Left renal cortex interstitium (tissue), 4 donors: Measurements from ENCODE around the gene BUB1. TPM values are rescaled to one million over a fixed set of nuclear protein-coding genes. Genes with fewer than 3 reads are reported as not detected.
"Not testable (repeated sequence)": the region's sequence is repeated elsewhere in the genome, so short reads cannot be mapped to it uniquely, and the experiment has no call there.

Source experiments
- DNase-seq, 4 donors: peaks; one replicate each; pipeline ENCODE4 v3.0.0-alpha.2; 2013; ENCODE audit warnings: low read depth in 4 of 4, low spot score in 2 of 4, missing footprints in 1 of 4
- polyA plus RNA-seq, 4 donors: library from polyadenylated mRNA; unstranded; fragments of 120-200 nt; gene quantifications; one replicate each; pipeline ENCODE4 v1.2.1, GENCODE V29; 2013; ENCODE audit not compliant: insufficient read length in 4 of 4

The BUB1 gene
- polyA plus RNA-seq, 4 donors: 18.4 to 26.6 (median 22.0) TPM

GRCh38 chr2:110660558-110660957, 17.3 kb downstream of the BUB1 start:
- no peak for DNase-seq

GRCh38 chr2:110659248-110659647, 18.6 kb downstream of the BUB1 start:
- no peak for DNase-seq

- DNase-seq: no peak
Observed at GRCh38 chr2:110657724-110658305, 20.0 kb downstream of the BUB1 start.

GRCh38 chr2:110655701-110656100, 22.2 kb downstream of the BUB1 start:
- DNase-seq: no peak

- no peak for DNase-seq
Observed at GRCh38 chr2:110653861-110654260, 24.0 kb downstream of the BUB1 start.

- no peak for DNase-seq
Observed at GRCh38 chr2:110650346-110650745, 27.5 kb downstream of the BUB1 start.

GRCh38 chr2:110647777-110648176, 30.1 kb downstream of the BUB1 start:
- DNase-seq: no peak

GRCh38 chr2:110645616-110646015, 32.2 kb downstream of the BUB1 start:
- DNase-seq: no peak

- DNase-seq: no peak
Observed at GRCh38 chr2:110644357-110644756, 33.5 kb downstream of the BUB1 start.

GRCh38 chr2:110642360-110642759, 35.5 kb downstream of the BUB1 start:
- no peak for DNase-seq

GRCh38 chr2:110639972-110640371, 37.9 kb downstream of the BUB1 start:
- DNase-seq: no peak

- no peak for DNase-seq
Observed at GRCh38 chr2:110638952-110639695, 38.7 kb downstream of the BUB1 start.

- no peak for DNase-seq
Observed at GRCh38 chr2:110638004-110638403, 39.9 kb downstream of the BUB1 start.

GRCh38 chr2:110637093-110637492, 40.8 kb downstream of the BUB1 start:
- no peak for DNase-seq

GRCh38 chr2:110635949-110636628, 41.8 kb downstream of the BUB1 start:
- DNase-seq: not testable (repeated sequence)

GRCh38 chr2:110627348-110627747, 50.5 kb downstream of the BUB1 start:
- not testable (repeated sequence) for DNase-seq

- DNase-seq: not testable (repeated sequence)
Observed at GRCh38 chr2:110619326-110619939, 58.4 kb downstream of the BUB1 start.

GRCh38 chr2:110613927-110614326, 63.9 kb downstream of the BUB1 start:
- DNase-seq: not testable (repeated sequence)

GRCh38 chr2:110610613-110611250, 67.1 kb downstream of the BUB1 start:
- DNase-seq: not testable (repeated sequence)

GRCh38 chr2:110609843-110610612, 67.8 kb downstream of the BUB1 start:
- not testable (repeated sequence) for DNase-seq
